Testis (tissue), 2 donors: Measurements from ENCODE around the gene IGSF22.

Experiments
- CTCF ChIP-seq, 3 experiments: fragments of 450-650 bp in 2 of 3; fragments of 200-600 bp in 1 of 3; sonication (generic) in 1 of 3; IDR thresholded peaks; one replicate each; pipeline ENCODE4 v1.5.1; 2016 to 2019; ENCODE audit warnings: antibody characterized with exemption in 3 of 3, mild to moderate bottlenecking in 2 of 3, moderate library complexity in 1 of 3
- POLR2A ChIP-seq: fragments of 450-650 bp; IDR thresholded peaks from one replicate; pipeline ENCODE4 v1.6.1; 2017; ENCODE audit warnings: antibody characterized with exemption, mild to moderate bottlenecking, moderate library complexity

- TF ChIP-seq CTCF (IDR thresholded peaks at IDR 0.05) = no peak
- no peak for TF ChIP-seq POLR2A
These were observed 17.4 kb upstream of the IGSF22 start for GRCh38 chr11:18743365-18743764.
